Common myeloid progenitor, CD34-positive (primary cell): ENCODE results near the gene KCNMA1.

Experiments used
- CTCF ChIA-PET: fragments of 350-600 bp; sonication (Branson Sonifier 250); formaldehyde crosslinking; loops from one replicate; lab custom pipeline; 2021; ENCODE audit warnings: antibody characterized with exemption; lab: Charles Lee
- POLR2A ChIA-PET: fragments of 350-600 bp; sonication (Branson Sonifier 250); formaldehyde crosslinking; loops from one replicate; lab custom pipeline; 2021; ENCODE audit warnings: antibody characterized with exemption; lab: Charles Lee
- DNase-seq, 3 donors: peaks; one replicate each; pipeline versions ENCODE4 v3.0.0 to v3.0.0-alpha.2; 2013
- H3K27ac ChIP-seq, 2 experiments: 1 replicate in 1 of 2; 2 replicates in 1 of 2; pipeline ENCODE4 v1.7.0; 2013; ENCODE audit warnings: inconsistent platforms in 2 of 2, low read length in 2 of 2, mild to moderate bottlenecking in 2 of 2, low read depth in 1 of 2, moderate library complexity in 1 of 2; ENCODE audit not compliant: severe bottlenecking in 2 of 2, insufficient read depth in 1 of 2, poor library complexity in 1 of 2
- H3K27me3 ChIP-seq, 5 experiments: replicated peaks in 2 of 5; 1 replicate in 3 of 5; 2 replicates in 2 of 5; pipeline versions ENCODE4 v1.6.1 to v1.7.0; 2013; ENCODE audit warnings: low read length in 4 of 5, mild to moderate bottlenecking in 2 of 5, moderate library complexity in 2 of 5, inconsistent platforms in 1 of 5; ENCODE audit not compliant: insufficient read depth in 5 of 5, control insufficient read depth in 4 of 5
- H3K36me3 ChIP-seq, 4 experiments: 1 replicate in 2 of 4; 2 replicates in 2 of 4; pipeline versions ENCODE4 v1.6.1 to v1.7.0; 2013; ENCODE audit warnings: low read length in 3 of 4, control low read depth in 1 of 4, mild to moderate bottlenecking in 1 of 4; ENCODE audit not compliant: control insufficient read depth in 4 of 4, insufficient read depth in 4 of 4
- H3K4me1 ChIP-seq, 4 experiments: 1 replicate in 3 of 4; 2 replicates in 1 of 4; pipeline versions ENCODE4 v1.6.1 to v1.7.1; 2013; ENCODE audit warnings: low read length in 3 of 4, mild to moderate bottlenecking in 3 of 4, control low read depth in 1 of 4, inconsistent platforms in 1 of 4, moderate library complexity in 1 of 4; ENCODE audit not compliant: control insufficient read depth in 4 of 4, insufficient read depth in 4 of 4; ENCODE audit errors: control extremely low read depth in 1 of 4
- H3K4me3 ChIP-seq, 7 experiments: 1 replicate in 4 of 7; 2 replicates in 3 of 7; pipeline versions ENCODE4 v1.5.1 to v1.7.0; 2013; ENCODE audit warnings: mild to moderate bottlenecking in 7 of 7, low read length in 6 of 7, moderate library complexity in 6 of 7, inconsistent platforms in 2 of 7, low read depth in 2 of 7, control low read depth in 1 of 7; ENCODE audit not compliant: insufficient read depth in 4 of 7, control insufficient read depth in 1 of 7; ENCODE audit errors: extremely low read depth in 1 of 7
- H3K9me3 ChIP-seq, 5 experiments: 1 replicate in 4 of 5; 2 replicates in 1 of 5; pipeline versions ENCODE4 v1.6.1 to v1.7.1; 2013; ENCODE audit warnings: low read length in 4 of 5, mild to moderate bottlenecking in 2 of 5, inconsistent platforms in 1 of 5, low read depth in 1 of 5, moderate library complexity in 1 of 5; ENCODE audit not compliant: control insufficient read depth in 4 of 5, insufficient read depth in 2 of 5; ENCODE audit errors: control extremely low read depth in 1 of 5
- WGBS: methylation state at CpG from one replicate; pipeline ENCODE4 v1.1.5; 2013; ENCODE audit not compliant: insufficient coverage; 5-methylcytosine and 5-hydroxymethylcytosine counted together

Gene KCNMA1

GRCh38 chr10:76991621-76992020, 646.0 kb downstream of the KCNMA1 start:
- DNase-seq, result no peak
- CTCF ChIA-PET, result interaction anchor here (1.5 to 2.5 kb wide), 3 partner anchors 9 to 16 kb away, joined by 4 to 7 read pairs (median 5); no protein-coding TSS in a partner anchor

GRCh38 chr10:76990561-76990960, 647.0 kb downstream of the KCNMA1 start:
- ChIA-PET POLR2A (no interaction called here), CTCF (interaction anchor here (1.3 to 2.5 kb wide), 2 partner anchors 12 to 14 kb away, joined by 3 to 7 read pairs; no protein-coding TSS in a partner anchor)
- no peak overlapping the region for H3K27ac ChIP-seq
- 100% methylated on average over 1 of the region's 1 CpG for WGBS
- H3K36me3 ChIP-seq, result no peaks in the 10 kb centered on the region
- no peaks in the 10 kb centered on the region for H3K9me3 ChIP-seq
- DNase-seq, result no peak
- H3K4me1 ChIP-seq, result peaks cover 0 to 5% (median 2%) of the 10 kb centered on the region in 4 experiments
- no peak overlapping the region for H3K4me3 ChIP-seq
- no peaks in the 10 kb centered on the region for H3K27me3 ChIP-seq

More at GRCh38 chr10:76991621-76992020, 646.0 kb downstream of the KCNMA1 start:
- WGBS, result 35% methylated on average over 2 of the region's 2 CpGs
- Histone ChIP-seq H3K36me3 (no peaks in the 10 kb centered on the region), H3K4me3 (no peak overlapping the region), H3K4me1 (no peaks in the 10 kb centered on the region), H3K27ac (no peak overlapping the region), H3K27me3 (no peaks in the 10 kb centered on the region), H3K9me3 (no peaks in the 10 kb centered on the region)
- POLR2A ChIA-PET, result no interaction called here

DNA sequence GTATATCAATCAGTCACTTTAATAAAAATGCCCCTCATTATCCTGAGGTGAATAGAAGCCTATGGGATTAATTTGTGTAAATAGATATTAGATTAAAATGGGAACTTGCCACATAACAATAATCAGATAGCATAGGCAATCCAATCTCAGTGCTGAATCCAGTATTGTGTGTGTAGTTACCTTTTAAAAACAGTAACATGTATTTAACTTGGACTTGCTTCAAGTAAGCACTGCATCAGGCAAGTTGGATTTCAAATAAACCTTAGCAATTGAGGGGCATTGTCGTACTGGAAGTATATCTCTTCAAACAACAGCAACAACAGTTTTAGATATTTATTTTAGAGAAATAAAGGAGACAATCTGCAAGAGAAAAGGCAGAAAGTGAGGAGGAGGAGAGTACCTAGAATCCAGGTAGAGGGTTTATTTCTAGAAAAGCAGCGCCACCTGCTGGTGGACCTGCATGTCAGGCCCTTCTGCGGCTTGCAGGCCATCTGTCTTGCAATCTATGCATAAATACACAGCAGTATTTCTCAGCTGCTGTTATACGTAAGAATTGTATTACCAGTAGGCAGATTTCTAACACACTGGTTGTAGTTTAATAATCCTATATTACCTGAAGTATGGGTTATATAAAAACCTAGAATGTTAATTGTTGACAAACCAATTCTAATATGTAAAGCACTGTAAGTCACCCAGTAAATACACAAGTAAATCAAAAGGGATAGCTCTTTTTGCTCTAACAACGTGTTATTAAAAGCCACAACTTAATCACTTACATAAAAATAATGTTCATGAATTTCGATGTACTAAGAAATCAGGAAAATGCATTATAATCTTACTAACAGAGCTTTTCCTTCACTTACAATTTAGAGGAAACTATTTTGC, 652.8 kb downstream of the KCNMA1 start:
- peak; percentile 75 to 87 (median 84) for DNase-seq
- Histone ChIP-seq H3K4me3 (no peak overlapping the region), H3K27me3 (no peaks in the 10 kb centered on the region), H3K27ac (no peak overlapping the region), H3K4me1 (peaks cover 0 to 7% (median 4%) of the 10 kb centered on the region in 4 experiments), H3K36me3 (no peaks in the 10 kb centered on the region), H3K9me3 (no peaks in the 10 kb centered on the region)
- 0% methylated on average over 2 of the region's 6 CpGs for WGBS
- ChIA-PET CTCF (interaction anchor here (1.0 to 1.8 kb wide), 4 partner anchors 11 to 353 kb away, joined by 3 to 5 read pairs (median 4); no protein-coding TSS in a partner anchor), POLR2A (no interaction called here)

- Histone ChIP-seq H3K4me3 (no peak overlapping the region), H3K4me1 (peaks cover 0 to 7% (median 4%) of the 10 kb centered on the region in 4 experiments), H3K27ac (no peak overlapping the region), H3K9me3 (no peaks in the 10 kb centered on the region), H3K27me3 (no peaks in the 10 kb centered on the region), H3K36me3 (no peaks in the 10 kb centered on the region)
- POLR2A ChIA-PET, result interaction anchor here (0.6 kb wide), 1 partner anchor 125 kb away, joined by 4 read pairs; no protein-coding TSS in a partner anchor
- no CpG with 5 or more reads among the region's 3 CpGs for WGBS
- no peak for DNase-seq
- CTCF ChIA-PET, result interaction anchor here (0.6 to 1.6 kb wide), 4 partner anchors 11 to 117 kb away, joined by 3 to 4 read pairs (median 3); no protein-coding TSS in a partner anchor
Measured at GRCh38 chr10:76983624-76984023, 654.0 kb downstream of the KCNMA1 start.

- no peak for DNase-seq
- Histone ChIP-seq H3K27ac (no peak overlapping the region), H3K4me3 (no peak overlapping the region), H3K9me3 (no peaks in the 10 kb centered on the region), H3K4me1 (peaks cover 0 to 7% (median 4%) of the 10 kb centered on the region in 4 experiments), H3K36me3 (no peaks in the 10 kb centered on the region), H3K27me3 (no peaks in the 10 kb centered on the region)
- CTCF ChIA-PET, result interaction anchor here (1.2 to 1.6 kb wide), 2 partner anchors 10 to 20 kb away, joined by 3 read pairs; no protein-coding TSS in a partner anchor
- POLR2A ChIA-PET, result no interaction called here
- WGBS, result 83% methylated on average over 2 of the region's 2 CpGs
Measured at GRCh38 chr10:76982671-76983070, 654.9 kb downstream of the KCNMA1 start.

GRCh38 chr10:76981251-76981650, 656.4 kb downstream of the KCNMA1 start:
- 95% methylated on average over 7 of the region's 7 CpGs for WGBS
- CTCF ChIA-PET, result no interaction called here
- H3K4me3 ChIP-seq, result no peak overlapping the region
- H3K27me3 ChIP-seq, result no peaks in the 10 kb centered on the region
- H3K4me1 ChIP-seq, result peaks cover 0 to 7% (median 4%) of the 10 kb centered on the region in 4 experiments
- no peak for DNase-seq
- no peak overlapping the region for H3K27ac ChIP-seq
- POLR2A ChIA-PET, result no interaction called here
- H3K9me3 ChIP-seq, result no peaks in the 10 kb centered on the region
- no peaks in the 10 kb centered on the region for H3K36me3 ChIP-seq

DNA sequence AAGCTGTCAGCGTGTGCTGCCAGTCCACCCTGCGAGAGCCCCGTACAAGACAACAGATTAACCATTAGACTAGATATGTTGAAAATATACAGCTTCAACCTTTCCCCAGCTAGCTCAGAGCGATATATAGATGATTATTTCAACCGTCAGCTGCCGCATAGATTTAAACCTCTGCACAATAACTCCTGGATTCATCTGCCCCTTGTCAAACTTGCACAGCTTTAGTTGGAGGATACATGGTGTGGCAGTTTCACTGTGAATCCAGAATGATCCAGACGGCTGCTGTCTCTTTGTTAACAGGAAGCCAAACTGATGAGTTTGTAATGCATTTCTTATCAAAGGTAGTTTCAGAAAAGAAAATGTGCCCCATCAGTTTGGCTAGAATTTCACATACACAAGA, 659.7 kb downstream of the KCNMA1 start:
- Histone ChIP-seq H3K4me1 (no peaks in the 10 kb centered on the region), H3K9me3 (no peaks in the 10 kb centered on the region), H3K27me3 (peaks cover 0 to 3% (median 0%) of the 10 kb centered on the region in 5 experiments), H3K4me3 (no peak overlapping the region), H3K36me3 (no peaks in the 10 kb centered on the region), H3K27ac (no peak overlapping the region)
- CTCF ChIA-PET, result interaction anchor here (1.2 kb wide), 1 partner anchor 13 kb away, joined by 3 read pairs; no protein-coding TSS in a partner anchor
- WGBS, result 100% methylated on average over 5 of the region's 7 CpGs
- DNase-seq, result no peak
- POLR2A ChIA-PET, result no interaction called here
